ENCODE results near the gene EEFSEC.

The EEFSEC gene

GRCh38 chr3:128245460-128245859, 92.2 kb downstream of the EEFSEC start:
- DNase-seq, result no peak

DNA sequence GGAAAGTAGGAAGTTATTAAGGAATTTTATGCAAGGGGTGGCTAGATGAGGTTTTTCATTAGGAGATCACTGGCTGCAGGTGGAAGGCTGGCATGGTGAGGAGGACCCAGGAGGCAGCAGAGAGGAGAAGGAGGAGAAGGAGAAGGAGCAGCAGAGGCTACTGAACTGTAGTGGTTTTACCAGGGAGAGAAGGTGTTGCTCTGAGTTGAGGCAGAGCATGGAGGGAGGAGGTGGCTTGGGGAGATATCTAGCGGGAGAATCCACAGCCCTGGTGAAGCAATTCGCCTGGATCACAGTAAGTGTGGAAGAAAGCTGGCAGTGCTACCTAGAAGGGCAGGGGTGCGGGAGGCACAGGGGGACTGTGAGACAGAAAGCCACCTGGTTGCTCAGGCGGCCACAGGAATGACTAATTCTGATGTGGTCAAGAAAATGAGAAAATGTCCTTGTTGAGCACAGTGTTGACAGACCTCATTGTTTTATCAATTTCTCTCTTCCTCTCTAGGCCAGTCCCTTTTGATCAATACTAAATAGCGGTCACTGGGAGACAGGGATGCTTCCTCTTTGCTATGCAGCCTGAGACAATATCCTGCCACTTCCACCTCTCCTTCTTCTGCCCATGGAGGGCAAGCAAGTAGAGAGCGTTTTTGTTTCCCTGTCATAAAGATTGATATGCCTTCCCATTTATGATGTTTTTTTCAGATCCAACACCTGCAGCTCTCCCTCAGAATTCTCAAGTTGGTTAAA, 94.6 kb downstream of the EEFSEC start:
- DNase-seq, result no peak

- DNase-seq, result no peak
Measured at GRCh38 chr3:128252083-128252482, 98.8 kb downstream of the EEFSEC start.

- DNase-seq, result no peak
Measured at GRCh38 chr3:128253150-128253549, 99.9 kb downstream of the EEFSEC start.

GRCh38 chr3:128254066-128254590, 100.8 kb downstream of the EEFSEC start:
- no peak for DNase-seq

DNA sequence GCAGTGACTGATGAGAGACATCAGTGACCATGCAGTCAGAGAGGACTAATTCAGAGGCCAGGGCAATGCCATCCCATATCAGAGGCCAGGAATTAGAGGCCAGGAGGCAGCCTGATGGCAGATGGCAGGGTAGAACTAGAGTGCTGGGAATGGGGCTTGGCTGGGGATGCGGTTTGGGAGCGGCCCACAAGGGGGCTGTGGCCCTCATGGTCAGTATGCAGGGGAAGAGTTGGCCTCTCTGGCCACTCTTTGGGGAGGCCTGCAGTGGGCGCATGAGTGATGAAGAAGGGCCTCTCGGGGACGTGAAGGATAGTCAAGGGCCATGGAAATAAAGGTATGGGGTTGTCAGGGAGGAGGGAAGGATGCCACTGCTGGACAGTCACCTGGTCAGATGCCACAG, 101.7 kb downstream of the EEFSEC start:
- no peak for DNase-seq

DNA sequence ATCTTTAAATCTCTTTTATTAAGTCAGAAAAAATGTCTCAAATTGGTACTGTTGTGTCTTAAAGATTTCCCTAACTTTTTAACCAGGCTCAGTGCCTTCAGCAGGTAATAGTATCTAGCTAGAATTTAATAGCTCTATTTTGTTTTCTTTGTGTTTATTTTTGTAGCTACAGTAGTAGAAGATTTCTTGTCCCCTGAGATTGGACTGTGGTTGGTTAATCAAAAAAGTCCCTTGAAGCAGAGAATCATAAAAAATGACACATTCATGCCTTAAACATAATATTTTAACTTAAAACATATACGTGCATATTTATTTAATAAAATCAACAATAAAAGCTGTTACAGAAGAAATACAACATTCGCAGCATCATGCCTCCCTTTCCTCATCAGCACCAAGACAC, 102.8 kb downstream of the EEFSEC start:
- no peak for DNase-seq

DNA sequence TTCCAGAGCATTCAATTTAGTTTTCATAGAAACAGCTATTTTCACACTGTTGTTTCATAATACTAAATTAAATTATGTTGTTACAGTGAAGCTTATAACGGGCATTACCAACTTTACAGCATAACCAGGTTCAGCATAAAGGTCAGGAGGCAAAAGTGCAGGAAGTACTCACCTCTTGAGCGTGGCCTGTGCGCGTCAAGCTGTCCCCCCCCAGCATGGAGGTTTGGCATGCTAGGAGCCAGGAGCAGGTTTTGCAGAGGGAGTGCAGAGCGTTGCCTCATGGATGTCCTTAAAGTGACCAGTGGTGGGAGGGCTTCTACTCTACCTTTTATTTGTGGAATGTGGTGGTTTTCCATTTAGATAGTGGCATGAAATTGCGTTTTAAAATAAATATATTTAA, 104.4 kb downstream of the EEFSEC start:
- no peak for DNase-seq

GRCh38 chr3:128260275-128260674, 107.0 kb downstream of the EEFSEC start:
- no peak for DNase-seq

DNA sequence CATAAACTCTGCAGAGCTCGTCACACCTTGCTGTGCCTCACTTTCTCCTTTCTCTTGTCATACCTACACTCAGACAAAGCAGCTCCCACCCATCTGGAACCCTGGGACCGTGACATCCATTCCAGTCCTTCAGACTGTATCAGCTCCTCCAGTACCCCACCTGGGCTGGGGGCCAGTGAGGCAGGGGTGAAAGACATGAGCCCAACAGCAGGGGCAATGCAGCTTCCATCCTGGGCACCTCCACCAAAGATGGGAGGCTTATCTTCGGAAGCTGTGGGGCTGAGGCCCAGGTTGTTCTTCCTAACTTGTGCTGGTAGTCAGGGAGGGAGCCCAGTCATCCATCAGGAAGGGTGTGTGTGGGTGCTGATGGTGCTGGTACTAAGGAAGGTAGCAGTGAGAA, 109.2 kb downstream of the EEFSEC start:
- DNase-seq, result no peak

- no peak for DNase-seq
Measured at GRCh38 chr3:128263118-128263517, 109.8 kb downstream of the EEFSEC start.

DNA sequence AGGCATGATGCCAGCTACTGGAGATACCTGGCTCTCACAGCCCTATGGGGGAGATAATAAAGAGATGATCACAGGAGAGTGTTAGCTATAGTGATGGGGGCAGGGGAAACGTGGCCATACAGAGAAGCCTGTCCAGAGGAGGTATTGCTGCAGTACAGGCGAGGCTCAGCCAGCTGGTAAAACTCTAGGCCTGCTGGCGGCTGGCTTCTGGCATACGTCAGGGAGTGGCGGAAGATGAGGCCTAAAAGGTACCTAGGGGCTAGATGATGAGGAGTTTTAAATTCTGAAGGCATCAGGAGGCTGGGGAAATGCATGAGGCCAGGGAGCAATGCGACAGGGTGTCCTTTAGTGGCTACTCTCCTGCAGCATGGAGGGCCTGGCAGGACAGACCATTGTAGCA, 110.7 kb downstream of the EEFSEC start:
- no peak for DNase-seq

DNA sequence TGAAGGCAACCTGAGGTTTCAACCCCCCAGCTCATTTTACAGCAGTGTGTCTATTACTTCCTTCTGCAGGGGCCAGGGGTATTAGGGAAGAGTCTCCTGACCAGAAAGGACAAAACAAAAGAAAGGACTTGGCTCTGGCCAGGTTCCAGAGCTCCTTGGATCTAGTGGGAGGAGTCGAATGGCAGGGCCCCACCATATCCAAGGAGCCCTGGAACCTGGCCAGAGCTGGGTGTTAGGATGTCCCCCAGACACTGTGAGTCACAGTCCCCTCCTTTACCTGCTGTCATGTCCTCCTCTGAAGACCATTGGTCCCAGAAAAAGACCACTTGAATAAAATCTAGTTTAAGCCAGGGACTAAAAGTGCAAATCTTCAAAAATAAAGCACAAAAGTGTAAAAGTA, 113.2 kb downstream of the EEFSEC start:
- no peak for DNase-seq

GRCh38 chr3:128267541-128267940, 114.3 kb downstream of the EEFSEC start:
- no peak for DNase-seq

DNA sequence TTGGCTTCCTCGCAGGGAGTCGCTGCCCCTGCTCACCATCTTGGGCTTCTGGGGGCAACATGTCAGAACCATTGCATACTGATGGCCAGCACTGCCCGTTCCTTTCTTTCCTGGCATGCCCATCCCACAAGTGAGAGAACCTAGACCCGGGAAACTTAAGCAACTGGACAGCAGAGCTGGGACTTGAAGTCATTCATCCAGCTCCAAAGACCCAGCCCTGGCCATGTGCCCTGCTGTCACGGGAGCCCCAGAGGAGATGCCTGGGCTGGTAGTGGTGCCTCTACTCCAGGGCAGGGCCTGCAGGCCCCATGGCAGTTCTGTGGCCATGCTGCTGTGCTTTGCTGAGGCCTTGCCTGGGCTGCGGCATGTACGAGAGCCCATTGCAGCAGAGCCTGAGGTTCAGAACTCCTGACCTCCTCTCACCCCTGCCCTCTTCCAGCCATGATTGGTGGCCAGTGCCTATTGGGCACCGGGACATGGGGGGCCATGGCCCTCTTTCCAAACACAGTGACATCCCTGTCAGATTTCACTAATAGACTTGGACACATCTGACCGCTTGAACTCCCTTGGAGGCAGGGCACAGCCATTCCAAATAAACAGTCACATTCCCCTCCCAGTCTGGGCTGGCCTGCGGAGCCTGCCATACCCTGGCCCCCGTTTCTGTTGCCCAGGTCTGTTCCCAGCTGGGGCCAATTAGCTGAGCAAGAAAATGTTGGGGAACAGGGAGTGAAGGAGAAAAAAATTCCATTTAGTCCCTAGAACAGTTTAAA, 115.9 kb downstream of the EEFSEC start:
- no peak for DNase-seq

- DNase-seq, result no peak
Measured at GRCh38 chr3:128269796-128270195, 116.5 kb downstream of the EEFSEC start.

DNA sequence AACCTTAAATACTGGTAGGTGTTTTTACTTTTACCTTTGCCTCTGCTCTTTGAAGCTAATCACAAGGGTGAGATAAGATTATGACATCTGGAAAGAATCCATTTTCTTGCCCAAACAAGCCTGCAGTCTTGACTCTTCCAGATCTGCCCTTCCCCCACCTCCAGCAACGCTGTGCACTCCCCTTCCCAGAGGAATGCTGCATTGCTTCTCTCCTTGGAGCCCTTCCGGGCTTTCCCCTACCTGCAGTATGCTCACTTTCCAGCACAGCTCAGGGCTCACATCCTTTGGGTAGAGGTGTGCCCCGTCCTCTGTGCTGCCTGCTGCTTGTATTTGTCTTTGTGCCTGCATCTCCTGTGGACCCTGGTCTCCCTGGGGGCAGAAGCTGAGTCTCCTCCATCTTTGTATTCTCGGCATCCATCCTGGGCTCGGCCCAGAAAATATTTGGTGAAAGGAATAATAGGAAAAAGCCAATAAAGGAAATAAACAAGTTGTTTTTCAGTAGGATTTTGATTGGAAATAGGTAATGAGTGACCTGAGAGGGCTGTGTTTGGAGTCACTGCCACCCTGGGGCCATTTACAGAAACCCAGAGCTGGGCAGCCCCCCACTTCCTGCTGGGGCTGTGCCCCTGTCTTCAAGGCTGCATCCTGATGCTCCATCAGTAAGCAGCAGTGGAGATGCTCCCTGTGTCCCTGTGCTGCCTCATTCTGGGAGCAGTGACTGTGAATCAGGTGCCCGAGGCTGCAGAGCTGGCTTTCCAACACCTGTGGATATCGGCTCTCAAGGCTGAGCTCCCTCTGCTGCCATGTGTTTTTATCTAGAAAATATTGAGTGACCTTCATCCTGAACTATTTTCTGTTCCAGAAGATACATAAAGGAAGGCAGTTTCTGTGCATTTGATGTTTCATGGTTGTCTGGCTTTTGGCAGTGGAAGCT, 117.5 kb downstream of the EEFSEC start:
- no peak for DNase-seq

DNA sequence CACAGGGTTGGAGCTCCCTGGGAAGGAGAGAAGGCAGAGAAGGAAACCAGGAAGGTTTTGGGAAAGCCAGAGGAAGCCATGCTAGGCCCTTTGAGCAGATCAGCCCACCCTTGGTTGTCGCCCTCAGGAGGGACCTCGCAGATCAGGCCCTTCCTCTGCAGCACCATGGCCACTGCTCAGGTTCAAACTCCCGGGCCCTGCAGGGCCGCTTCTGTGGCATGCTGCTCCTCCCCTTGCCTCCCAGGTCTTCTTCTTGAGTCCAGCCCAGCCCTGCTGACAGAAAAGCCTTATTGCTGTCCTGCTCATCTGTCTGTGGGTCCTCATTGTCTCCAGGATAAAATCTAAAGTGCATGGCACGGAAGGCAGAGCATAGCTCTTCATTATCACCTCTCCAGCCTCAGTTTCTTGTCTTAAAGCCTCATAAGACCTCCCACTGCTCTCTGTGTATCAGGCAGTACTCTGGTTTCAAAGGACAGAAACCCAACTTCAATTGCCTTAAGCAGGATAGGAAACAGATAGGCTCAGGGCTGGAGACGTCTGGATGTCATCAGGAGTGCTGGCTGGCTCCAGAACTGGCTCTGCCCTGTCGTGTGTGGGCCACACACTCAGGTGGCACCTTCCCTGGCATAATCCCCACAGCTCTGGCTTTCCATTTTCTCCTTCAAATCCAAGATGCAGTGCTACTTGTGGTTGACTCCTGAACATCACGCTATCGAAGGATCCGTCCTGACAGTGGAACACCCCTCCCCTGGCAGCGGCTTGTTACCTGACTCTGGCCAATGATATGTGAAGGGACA, 118.5 kb downstream of the EEFSEC start:
- DNase-seq, result no peak

DNA sequence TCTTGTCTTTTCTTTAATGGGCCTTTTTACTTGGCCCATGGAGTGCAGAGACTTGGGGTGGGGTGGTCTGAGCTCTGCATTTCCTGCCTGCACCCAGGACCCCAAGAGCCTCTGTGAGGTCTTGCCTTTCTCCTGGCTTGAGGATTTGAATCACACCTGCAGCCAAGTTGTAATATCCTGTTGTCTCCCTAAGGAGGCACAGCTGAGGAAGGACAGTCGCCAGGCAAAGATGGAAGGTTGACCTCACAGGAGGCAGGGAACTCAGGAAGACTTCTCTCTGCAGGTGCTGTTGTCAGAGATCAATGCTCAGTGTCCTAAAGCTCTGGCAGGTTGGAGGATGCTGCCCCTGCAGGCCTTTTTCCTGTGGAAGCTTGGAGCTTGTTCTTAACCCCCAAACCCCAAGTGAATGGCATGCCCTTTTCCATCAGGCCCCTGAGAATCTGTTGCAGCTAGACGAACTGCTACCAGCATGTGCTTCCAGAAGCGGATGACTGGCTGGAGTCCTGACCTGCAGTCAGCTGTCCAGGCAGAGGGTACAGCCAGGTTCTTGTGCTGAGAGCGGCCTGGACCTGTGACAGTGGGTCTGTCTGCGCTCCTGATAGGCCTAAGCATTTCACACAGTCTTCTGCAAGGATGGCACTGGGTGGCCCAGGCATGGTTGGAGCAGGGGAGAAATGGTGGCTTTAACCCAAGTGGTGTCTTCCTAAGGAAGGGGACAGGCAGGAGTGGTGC, 120.0 kb downstream of the EEFSEC start:
- DNase-seq, result no peak

- DNase-seq, result no peak
Measured at GRCh38 chr3:128273841-128274573, 120.7 kb downstream of the EEFSEC start.

GRCh38 chr3:128274837-128275236, 121.6 kb downstream of the EEFSEC start:
- no peak for DNase-seq
